Subcutaneous adipose tissue (tissue), 4 donors: ENCODE measurements around the gene RALA. TPM values are rescaled to one million over a fixed set of nuclear protein-coding genes. Genes with fewer than 3 reads are reported as not detected.

Experiments used
- CTCF ChIP-seq: fragments of 450-650 bp; IDR thresholded peaks from one replicate; pipeline ENCODE4 v1.5.1; 2016; ENCODE audit warnings: low read depth, mild to moderate bottlenecking, control low read depth, antibody characterized with exemption, moderate library complexity
- total RNA-seq, 4 donors: library from RNA; depleted of rRNA; stranded (reverse); fragments of >200 nt; gene quantifications; one replicate each; pipeline ENCODE4 v1.1.0, GENCODE V29; 2016

Gene RALA
- total RNA-seq, 4 donors from 2014 or later: 22.5 to 32.1 (median 28.7) TPM

GRCh38 chr7:39720586-39720985, 97.2 kb downstream of the RALA start:
- no peak for TF ChIP-seq CTCF

GRCh38 chr7:39721345-39721744, 98.0 kb downstream of the RALA start:
- no peak for TF ChIP-seq CTCF

- no peak for TF ChIP-seq CTCF
These were observed 98.7 kb downstream of the RALA start for GRCh38 chr7:39721919-39722597.

- no peak for TF ChIP-seq CTCF
These were observed 104.0 kb downstream of the RALA start for GRCh38 chr7:39727231-39728012.

GRCh38 chr7:39732837-39733804, 109.7 kb downstream of the RALA start:
- no peak for TF ChIP-seq CTCF

GRCh38 chr7:39733881-39734632, 110.7 kb downstream of the RALA start:
- TF ChIP-seq CTCF: no peak
